ENCODE results near the gene IPO8. TPM values are rescaled to one million over a fixed set of nuclear protein-coding genes. Genes with fewer than 3 reads are reported as not detected.
"Not testable (repeated sequence)": the region's sequence is repeated elsewhere in the genome, so short reads cannot be mapped to it uniquely, and the experiment has no call there.

Gene IPO8
- total RNA-seq, 1 donor: 35.4 TPM

DNA sequence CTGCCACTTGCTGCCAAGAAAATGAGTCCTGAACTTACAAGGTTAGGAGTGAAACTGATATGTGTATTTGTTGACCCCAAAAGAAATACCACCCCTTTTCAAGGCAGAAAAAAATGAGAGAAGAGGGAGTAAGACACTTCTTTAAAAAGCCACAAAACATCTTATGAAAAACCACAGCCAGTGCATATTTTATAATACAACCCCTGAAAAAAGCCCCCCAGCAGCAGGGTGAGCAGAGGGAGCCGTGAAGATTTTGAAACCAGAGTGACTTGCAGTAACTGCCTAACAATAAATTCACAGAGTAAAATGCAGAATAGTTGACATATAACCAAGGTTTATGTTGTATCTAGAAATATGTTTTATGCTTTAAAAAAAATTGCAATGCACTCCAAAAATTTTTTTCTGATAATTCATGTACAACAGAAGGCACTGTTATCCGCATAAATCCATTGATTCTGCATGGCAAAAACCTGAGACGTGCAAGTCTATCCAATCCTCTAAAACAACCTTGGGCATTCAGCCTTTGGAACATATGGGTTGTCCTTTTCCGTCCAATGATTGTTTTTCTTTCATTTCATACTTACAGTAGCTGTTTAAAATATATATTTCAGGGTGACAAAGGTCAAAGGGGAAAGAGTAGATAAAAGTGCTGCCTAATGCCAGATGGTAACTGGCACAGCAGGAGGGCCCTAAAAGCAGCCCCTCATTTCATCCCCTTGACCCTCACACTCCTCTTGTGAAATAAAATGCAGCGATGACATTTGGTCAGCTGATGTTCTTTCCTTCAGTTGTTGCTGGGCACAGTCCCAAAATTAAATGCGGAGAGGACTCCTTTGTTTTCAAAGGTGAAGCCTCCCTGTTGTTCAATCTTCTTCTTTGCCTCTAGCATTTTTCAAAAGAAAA, 65.3 kb downstream of the IPO8 start:
- TF ChIP-seq, protein P1, sequence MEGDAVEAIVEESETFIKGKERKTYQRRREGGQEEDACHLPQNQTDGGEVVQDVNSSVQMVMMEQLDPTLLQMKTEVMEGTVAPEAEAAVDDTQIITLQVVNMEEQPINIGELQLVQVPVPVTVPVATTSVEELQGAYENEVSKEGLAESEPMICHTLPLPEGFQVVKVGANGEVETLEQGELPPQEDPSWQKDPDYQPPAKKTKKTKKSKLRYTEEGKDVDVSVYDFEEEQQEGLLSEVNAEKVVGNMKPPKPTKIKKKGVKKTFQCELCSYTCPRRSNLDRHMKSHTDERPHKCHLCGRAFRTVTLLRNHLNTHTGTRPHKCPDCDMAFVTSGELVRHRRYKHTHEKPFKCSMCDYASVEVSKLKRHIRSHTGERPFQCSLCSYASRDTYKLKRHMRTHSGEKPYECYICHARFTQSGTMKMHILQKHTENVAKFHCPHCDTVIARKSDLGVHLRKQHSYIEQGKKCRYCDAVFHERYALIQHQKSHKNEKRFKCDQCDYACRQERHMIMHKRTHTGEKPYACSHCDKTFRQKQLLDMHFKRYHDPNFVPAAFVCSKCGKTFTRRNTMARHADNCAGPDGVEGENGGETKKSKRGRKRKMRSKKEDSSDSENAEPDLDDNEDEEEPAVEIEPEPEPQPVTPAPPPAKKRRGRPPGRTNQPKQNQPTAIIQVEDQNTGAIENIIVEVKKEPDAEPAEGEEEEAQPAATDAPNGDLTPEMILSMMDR (IDR thresholded peaks at IDR 0.05; ENCODE audit: insufficient read depth, low read depth, low read length): no peak

GRCh38 chr12:30626847-30627246, 68.8 kb downstream of the IPO8 start:
- no peak for DNase-seq (ENCODE audit: low read depth)
- TF ChIP-seq, protein P1 (IDR thresholded peaks at IDR 0.05; ENCODE audit: insufficient read depth, low read depth, low read length): no peak
- no peak overlapping the region for H3K4me3 ChIP-seq (ENCODE audit: low read depth, low read length)

More for the DNA sequence above, 65.3 kb downstream of the IPO8 start:
- H3K4me3 ChIP-seq (ENCODE audit: low read depth, low read length): no peak overlapping the region
- DNase-seq (ENCODE audit: low read depth): no peak

DNA sequence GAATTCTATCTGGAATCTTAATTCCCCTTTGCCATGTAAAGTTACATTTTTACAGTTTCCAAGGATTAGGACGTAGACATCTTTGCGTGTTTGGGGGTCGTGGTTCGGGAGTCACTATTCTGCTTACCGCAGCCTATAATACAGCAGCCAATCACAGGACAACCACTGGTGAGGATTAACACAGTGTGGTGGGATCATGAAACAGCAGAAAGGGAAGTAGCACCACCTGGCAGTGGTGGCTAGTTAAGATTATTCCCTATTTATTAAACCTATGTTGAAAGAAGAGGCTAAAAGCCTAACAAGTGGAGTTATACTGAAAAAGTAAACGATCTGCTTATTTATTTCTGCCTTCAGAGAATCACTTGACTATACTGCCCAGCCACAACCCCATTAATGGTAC, 71.7 kb downstream of the IPO8 start:
- no peak overlapping the region for H3K4me3 ChIP-seq (ENCODE audit: low read depth, low read length)
- TF ChIP-seq, protein P1 (IDR thresholded peaks at IDR 0.05; ENCODE audit: insufficient read depth, low read depth, low read length): no peak
- DNase-seq (ENCODE audit: low read depth): no peak

DNA sequence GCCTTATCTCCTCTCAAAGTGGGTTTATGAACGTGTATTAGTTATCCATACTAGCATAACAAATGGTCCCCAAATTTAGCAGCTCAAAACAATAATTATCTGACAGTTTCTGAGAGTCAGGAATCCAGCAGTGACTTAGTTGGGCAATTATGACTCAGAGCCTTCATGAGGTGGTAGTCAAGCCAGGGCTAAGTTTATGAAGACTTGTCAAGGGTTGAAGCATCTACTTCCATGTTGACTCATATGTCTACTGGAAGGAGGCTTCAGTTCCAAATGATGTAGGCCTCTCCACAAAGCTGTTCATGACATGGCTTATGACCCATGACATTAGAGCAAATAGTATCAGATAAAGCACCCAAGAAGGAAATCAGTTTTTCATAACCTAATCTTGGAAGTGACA, 73.2 kb downstream of the IPO8 start:
- DNase-seq (ENCODE audit: low read depth): peak; percentile 47
- TF ChIP-seq, protein P1 (IDR thresholded peaks at IDR 0.05; ENCODE audit: insufficient read depth, low read depth, low read length): no peak
- H3K4me3 ChIP-seq (ENCODE audit: low read depth, low read length): no peak overlapping the region

DNA sequence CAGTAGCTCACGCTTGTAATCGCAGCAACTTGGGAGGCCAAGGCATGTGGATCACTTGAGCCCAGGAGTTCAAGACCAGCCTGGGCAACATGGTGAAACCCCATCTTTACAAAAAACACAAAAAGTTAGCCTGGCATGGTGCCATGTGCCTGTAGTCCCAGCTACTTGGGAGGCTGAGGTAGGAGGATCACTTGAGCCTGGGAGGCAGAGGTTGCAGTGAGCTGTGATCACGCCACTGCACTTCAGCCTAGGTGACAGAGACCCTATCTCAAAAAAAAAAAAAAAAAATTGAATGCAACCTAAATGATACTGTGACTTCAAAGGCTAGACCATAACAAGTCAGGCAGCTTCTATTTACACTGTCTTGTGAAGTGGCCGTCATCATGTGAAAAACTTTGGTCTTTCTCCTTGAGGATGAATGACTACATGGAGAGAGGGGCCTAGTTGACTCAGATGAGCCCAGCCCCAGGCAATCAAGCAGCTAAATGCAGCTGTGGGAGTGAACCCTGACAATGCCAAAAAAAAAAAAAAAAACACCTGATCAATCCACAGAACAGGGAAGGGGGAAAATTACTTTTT, 73.9 kb downstream of the IPO8 start:
- DNase-seq (ENCODE audit: low read depth): not testable (repeated sequence)

DNA sequence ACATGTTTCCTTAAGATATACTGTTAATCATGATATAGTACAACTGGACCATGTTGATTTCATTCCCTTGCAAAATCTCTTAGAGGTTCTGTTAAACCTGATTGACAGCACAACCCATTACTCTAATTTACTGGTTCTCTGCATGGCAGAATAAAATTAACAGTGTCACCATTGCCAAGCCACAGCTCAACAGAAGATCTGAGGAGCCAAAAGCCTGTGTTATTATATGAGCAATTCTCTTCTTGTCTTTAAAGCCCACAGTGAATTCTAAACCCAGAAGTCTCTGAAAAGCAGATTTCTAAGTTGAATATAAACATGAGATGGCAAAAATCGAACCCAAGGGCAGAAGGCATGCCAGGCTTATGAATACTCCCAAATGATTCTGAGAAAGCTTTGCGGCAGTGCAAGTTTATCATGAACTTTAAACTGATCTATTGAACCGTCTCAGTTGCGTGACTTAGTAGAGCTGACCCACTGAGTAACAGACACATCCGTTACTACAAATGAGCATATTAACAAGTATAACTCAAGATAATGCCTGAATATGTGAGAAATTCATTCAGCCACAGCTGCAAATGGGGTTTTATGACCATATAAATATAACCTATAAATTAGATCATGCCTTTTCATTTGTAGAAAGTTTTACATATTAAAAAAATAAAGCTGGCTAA, 78.2 kb downstream of the IPO8 start:
- no peak for DNase-seq (ENCODE audit: low read depth)
- TF ChIP-seq, protein P1 (IDR thresholded peaks at IDR 0.05; ENCODE audit: insufficient read depth, low read depth, low read length): no peak
- no peak overlapping the region for H3K4me3 ChIP-seq (ENCODE audit: low read depth, low read length)

More for the DNA sequence above, 73.9 kb downstream of the IPO8 start:
- not testable (repeated sequence) for H3K4me3 ChIP-seq (ENCODE audit: low read depth, low read length)

GRCh38 chr12:30614031-30614430, 81.6 kb downstream of the IPO8 start:
- no peak for DNase-seq (ENCODE audit: low read depth)
- TF ChIP-seq, protein P1 (IDR thresholded peaks at IDR 0.05; ENCODE audit: insufficient read depth, low read depth, low read length): no peak
- no peak overlapping the region for H3K4me3 ChIP-seq (ENCODE audit: low read depth, low read length)

Measured in fibroblast of villous mesenchyme (primary cell).